KMS-11 (cell line): ENCODE measurements around the gene RAB31.
A peak's percentile ranks its signal among the peaks of the same experiment; 100 is the strongest.

ENCODE experiments used
- H2AFZ ChIP-seq: fragments of 200-600 bp; sonication (generic); 2 replicates; pipeline ENCODE4 v1.6.1; 2016; ENCODE audit warnings: antibody characterized with exemption, mixed run types, low read depth
- H3K27ac ChIP-seq: fragments of 200-600 bp; sonication (generic); 2 replicates; pipeline ENCODE4 v1.6.1; 2016; ENCODE audit warnings: mild to moderate bottlenecking, mixed run types
- H3K27me3 ChIP-seq: fragments of 200-600 bp; sonication (generic); 2 replicates; pipeline ENCODE4 v1.6.1; 2017; ENCODE audit warnings: mild to moderate bottlenecking, low read depth, mixed run types, moderate library complexity; ENCODE audit not compliant: insufficient read depth
- H3K36me3 ChIP-seq: fragments of 200-600 bp; sonication (generic); 2 replicates; pipeline ENCODE4 v1.6.1; 2017; ENCODE audit warnings: mild to moderate bottlenecking, mixed run types; ENCODE audit not compliant: insufficient read depth
- H3K4me1 ChIP-seq: fragments of 200-600 bp; sonication (generic); 2 replicates; pipeline ENCODE4 v1.6.1; 2016; ENCODE audit warnings: mild to moderate bottlenecking, low read depth, mixed run types; ENCODE audit not compliant: poor library complexity, severe bottlenecking
- H3K4me2 ChIP-seq: fragments of 200-600 bp; sonication (generic); 2 replicates; pipeline ENCODE4 v1.7.0; 2016; ENCODE audit warnings: mild to moderate bottlenecking, mixed run types
- H3K4me3 ChIP-seq: fragments of 200-600 bp; sonication (generic); IDR thresholded peaks from 2 replicates; pipeline ENCODE4 v1.6.1; 2017; ENCODE audit warnings: low read depth, low read length, mixed read lengths; ENCODE audit not compliant: insufficient read depth
- H3K79me2 ChIP-seq: fragments of 200-600 bp; sonication (generic); 2 replicates; pipeline ENCODE4 v1.6.1; 2016; ENCODE audit warnings: low read depth, mixed run types; ENCODE audit not compliant: insufficient read depth
- H3K9ac ChIP-seq: fragments of 200-600 bp; sonication (generic); 2 replicates; pipeline ENCODE4 v1.6.1; 2016; ENCODE audit warnings: mild to moderate bottlenecking, mixed run types
- H4K20me1 ChIP-seq: fragments of 200-600 bp; sonication (generic); 2 replicates; pipeline ENCODE4 v1.6.1; 2016; ENCODE audit warnings: mild to moderate bottlenecking, mixed run types; ENCODE audit not compliant: insufficient read depth
- TF ChIP-seq, protein P1 (sequence below): fragments of 200-600 bp; sonication (generic); conservative IDR thresholded peaks from 2 replicates; pipeline ENCODE4 v1.6.1; 2017; ENCODE audit warnings: low read depth, mild to moderate bottlenecking, antibody characterized with exemption, low read length, moderate library complexity, mixed read lengths

Gene RAB31

DNA sequence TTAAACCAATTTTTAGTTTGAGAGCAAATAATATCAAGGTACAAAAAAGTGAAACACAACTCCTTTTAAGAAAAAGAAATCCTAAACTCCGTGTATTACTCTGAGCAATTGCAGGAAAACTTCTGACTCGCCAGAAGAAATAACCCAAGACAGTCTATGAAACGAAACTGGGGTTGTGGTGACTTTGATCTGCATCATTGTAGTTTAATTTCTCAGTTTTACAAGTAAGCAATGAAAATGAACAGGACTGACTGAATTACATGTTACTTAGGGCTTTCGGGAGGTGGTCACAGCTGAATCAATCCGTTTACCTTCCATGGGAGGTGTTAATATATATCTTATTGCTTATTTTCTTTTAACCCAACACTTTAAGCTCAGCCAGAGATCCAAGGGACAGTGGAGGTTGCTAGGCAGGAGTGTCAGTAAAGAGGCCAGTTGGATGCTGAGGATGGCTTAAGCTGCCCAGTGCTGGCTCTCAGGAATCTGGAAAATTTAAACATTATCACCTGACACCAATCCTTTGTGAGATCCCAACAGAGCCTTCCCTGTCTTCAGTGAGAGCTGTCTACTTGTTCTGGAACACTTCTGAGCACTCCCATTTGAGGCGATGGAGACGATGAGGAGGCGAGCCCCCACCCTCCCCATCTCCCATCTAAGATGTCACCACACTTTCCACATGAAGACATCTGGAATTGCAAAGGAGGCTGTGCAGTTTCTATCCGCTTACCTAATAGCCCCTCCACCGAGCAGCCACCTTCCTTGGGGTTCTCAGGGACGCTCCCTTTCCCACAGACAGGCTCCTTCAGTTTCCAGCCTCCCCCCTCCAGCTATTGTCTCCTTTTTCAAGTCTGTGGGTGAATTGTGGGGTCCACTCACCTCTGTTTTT, 3.6 kb upstream of the RAB31 start:
- Histone ChIP-seq H3K79me2 (no peaks in the 10 kb centered on the region), H3K4me2 (peak overlapping the region; percentile 65), H3K4me1 (peaks cover 57% of the 10 kb centered on the region), H4K20me1 (no peaks in the 10 kb centered on the region), H3K4me3 (no peak overlapping the region), H2AFZ (no peak overlapping the region), H3K27me3 (no peaks in the 10 kb centered on the region), H3K27ac (peak overlapping the region; percentile 16; the same call in 1 of the 2 replicates), H3K36me3 (no peaks in the 10 kb centered on the region), H3K9ac (no peak overlapping the region)
- TF ChIP-seq, protein P1, sequence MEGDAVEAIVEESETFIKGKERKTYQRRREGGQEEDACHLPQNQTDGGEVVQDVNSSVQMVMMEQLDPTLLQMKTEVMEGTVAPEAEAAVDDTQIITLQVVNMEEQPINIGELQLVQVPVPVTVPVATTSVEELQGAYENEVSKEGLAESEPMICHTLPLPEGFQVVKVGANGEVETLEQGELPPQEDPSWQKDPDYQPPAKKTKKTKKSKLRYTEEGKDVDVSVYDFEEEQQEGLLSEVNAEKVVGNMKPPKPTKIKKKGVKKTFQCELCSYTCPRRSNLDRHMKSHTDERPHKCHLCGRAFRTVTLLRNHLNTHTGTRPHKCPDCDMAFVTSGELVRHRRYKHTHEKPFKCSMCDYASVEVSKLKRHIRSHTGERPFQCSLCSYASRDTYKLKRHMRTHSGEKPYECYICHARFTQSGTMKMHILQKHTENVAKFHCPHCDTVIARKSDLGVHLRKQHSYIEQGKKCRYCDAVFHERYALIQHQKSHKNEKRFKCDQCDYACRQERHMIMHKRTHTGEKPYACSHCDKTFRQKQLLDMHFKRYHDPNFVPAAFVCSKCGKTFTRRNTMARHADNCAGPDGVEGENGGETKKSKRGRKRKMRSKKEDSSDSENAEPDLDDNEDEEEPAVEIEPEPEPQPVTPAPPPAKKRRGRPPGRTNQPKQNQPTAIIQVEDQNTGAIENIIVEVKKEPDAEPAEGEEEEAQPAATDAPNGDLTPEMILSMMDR, result no peak

DNA sequence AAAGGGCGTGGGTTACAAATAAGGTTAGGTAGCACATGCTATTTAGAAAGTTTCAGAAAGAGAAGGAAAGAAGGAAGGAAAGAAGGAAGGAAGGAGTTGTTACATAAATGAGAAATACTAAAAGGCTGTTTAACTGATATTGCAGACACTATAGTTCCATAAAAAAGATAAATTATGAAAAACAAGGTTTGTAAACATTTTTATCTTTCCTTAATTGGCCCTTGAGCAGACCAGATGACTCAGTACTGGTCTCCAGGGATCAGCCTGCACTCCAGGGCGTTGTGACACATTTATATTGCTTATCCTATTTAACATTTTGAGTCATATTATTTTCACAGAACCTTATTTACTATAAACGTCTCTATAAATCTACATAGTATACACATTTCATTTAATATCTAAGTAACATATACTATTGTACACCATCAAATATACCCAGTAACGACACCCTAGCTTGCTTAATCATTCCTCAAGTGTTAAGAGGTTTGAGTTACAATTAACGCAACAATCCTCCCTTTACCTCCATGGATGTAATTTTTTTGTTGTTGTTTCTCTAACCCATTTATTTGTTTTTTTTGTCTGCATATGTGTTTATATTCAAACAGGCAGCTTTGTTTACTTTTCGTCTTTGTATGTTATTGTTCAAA, 2.8 kb upstream of the RAB31 start:
- H4K20me1 ChIP-seq, result no peaks in the 10 kb centered on the region
- no peak overlapping the region for H3K9ac ChIP-seq
- H2AFZ ChIP-seq, result no peak overlapping the region
- TF ChIP-seq, protein P1, result no peak
- no peak overlapping the region for H3K4me3 ChIP-seq
- no peak overlapping the region for H3K27ac ChIP-seq
- H3K36me3 ChIP-seq, result no peaks in the 10 kb centered on the region
- H3K79me2 ChIP-seq, result no peaks in the 10 kb centered on the region
- H3K4me1 ChIP-seq, result peaks cover 61% of the 10 kb centered on the region
- no peaks in the 10 kb centered on the region for H3K27me3 ChIP-seq
- no peak overlapping the region; the same call in 1 of the 2 replicates for H3K4me2 ChIP-seq

DNA sequence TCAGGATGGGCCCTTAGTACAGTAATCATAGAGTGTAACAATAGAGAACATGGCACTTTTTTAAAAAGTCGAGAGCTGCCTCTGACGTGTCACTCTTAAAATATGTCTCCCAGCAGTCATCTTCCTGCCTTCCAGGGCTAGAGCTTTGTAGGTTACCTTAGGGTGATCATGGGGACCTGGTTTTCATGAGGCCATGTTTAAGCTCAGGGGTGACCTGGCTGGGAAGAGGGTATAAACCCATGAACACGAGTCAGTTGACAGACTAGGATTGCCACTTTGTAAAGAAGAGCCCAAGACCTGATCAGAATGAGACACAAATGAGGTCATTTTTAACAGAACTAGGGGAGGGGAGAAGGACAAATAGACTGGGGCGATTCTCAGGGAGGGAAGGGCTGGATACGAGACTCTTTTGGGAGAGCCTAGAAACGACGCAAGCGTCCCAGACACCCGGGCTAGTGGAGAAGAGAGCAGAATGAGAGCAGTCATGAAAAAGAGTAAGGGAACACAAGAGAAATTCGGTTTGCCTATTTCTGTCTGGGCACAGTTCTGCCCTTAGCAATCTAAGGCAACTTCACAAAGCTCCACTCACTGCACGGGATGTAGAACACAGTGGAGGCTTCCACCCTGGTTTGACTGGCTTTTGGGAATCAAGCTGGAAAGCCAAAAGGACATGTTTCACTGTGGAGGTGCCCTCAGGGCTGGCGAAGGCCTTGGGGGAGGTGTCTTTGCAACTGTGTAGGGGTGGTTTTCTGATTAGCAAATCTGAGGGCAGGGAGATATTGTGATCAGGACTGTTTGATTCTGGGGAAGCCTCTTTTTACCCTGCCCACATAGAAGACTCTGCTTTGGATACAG, 1.8 kb upstream of the RAB31 start:
- Histone ChIP-seq H3K4me2 (no peak overlapping the region), H3K27me3 (no peaks in the 10 kb centered on the region), H3K4me3 (no peak overlapping the region), H2AFZ (no peak overlapping the region), H4K20me1 (no peaks in the 10 kb centered on the region), H3K27ac (no peak overlapping the region), H3K9ac (no peak overlapping the region), H3K4me1 (peaks cover 63% of the 10 kb centered on the region), H3K79me2 (no peaks in the 10 kb centered on the region), H3K36me3 (no peaks in the 10 kb centered on the region)
- TF ChIP-seq, protein P1, result no peak

DNA sequence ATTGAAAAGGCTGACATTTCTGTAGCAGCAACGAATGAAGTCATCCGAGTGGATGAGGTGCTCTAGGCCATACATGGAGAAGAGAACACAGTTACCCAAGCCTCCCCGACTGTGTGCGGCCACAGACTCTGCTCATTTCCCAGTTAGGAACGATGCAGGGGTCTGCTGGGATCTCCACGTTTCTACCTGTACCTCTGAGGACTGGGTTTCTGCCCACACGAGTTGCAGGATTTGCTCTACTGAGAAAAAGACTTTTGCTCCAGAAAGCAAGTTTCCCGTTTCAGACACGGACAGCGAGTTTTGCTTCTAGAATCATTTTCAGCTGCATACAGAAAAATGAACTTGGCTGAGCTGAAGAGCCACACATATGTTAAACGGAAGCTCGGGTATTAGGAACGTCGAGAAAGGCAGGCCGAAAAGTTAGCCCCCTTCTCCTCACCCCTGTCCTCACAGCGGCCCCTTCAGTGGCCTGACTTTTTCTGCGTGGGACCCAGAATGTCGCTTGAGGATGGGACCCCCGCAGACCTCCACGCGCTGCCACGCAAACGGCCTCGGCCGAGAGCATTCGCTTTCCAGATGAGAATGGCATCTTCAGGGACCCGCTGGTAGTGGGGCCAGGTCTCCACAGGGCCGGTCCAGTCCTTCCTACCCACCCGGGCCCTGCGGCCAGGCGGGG, 582 bp upstream of the RAB31 start:
- no peak overlapping the region for H3K9ac ChIP-seq
- H3K36me3 ChIP-seq, result no peaks in the 10 kb centered on the region
- H3K79me2 ChIP-seq, result no peaks in the 10 kb centered on the region
- no peak overlapping the region for H3K4me2 ChIP-seq
- peaks cover 58% of the 10 kb centered on the region for H3K4me1 ChIP-seq
- H3K4me3 ChIP-seq, result no peak overlapping the region
- H4K20me1 ChIP-seq, result no peaks in the 10 kb centered on the region
- no peak overlapping the region for H3K27ac ChIP-seq
- H3K27me3 ChIP-seq, result no peaks in the 10 kb centered on the region
- no peak overlapping the region for H2AFZ ChIP-seq
- TF ChIP-seq, protein P1, result no peak
